Esophagus muscularis mucosa (tissue), 4 donors: ENCODE data around the gene ANTXR1.

Experiments
- EP300 ChIP-seq: sonication (generic); formaldehyde crosslinking; IDR thresholded peaks from one replicate; pipeline ENCODE4 v1.6.1; 2017; ENCODE audit warnings: antibody characterized with exemption
- POLR2A ChIP-seq: fragments of 450-650 bp; IDR thresholded peaks from one replicate; pipeline ENCODE4 v1.6.1; 2017; ENCODE audit warnings: antibody characterized with exemption, moderate library complexity, mild to moderate bottlenecking, low read depth
- TF ChIP-seq, protein P1 (sequence below), 3 experiments: fragments of 200-600 bp in 2 of 3; fragments of 450-650 bp in 1 of 3; sonication (generic) in 2 of 3; IDR thresholded peaks; one replicate each; pipeline ENCODE4 v1.5.1; 2017 to 2019; ENCODE audit warnings: antibody characterized with exemption in 3 of 3, mild to moderate bottlenecking in 2 of 3, moderate library complexity in 1 of 3

DNA sequence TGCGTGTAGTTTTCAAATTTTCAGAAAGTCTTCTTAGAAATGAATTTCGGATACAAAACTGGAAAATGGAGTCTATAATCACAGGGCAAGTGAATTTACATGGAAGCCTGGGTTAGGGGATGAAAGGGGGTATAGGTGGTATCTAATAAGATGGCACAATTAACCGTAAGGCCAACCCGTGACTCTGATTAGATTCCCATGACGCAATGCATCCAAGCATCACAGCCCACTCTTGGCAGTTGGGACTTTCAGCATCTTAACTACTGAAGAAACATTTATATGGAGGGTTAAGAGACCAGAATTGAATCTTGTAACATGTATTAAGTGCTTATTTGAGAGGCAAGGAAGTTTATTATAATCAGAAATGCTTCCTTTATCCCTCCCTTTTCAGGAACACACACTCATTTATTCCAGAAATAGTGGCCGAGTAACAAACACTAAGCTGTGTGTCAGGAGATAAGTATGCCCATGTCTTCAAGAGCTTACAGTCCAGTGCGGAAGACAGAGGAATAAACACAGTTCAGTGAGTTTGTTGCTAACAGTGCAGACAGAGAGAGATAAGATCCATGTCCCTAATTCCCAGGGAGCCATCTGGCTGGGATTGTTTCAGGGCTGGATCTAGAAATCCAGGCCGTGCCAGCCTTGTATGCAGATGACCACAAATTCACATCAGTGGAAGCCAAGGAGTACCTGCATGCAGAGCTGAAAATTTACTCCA, 151.2 kb downstream of the ANTXR1 start:
- TF ChIP-seq, protein P1, sequence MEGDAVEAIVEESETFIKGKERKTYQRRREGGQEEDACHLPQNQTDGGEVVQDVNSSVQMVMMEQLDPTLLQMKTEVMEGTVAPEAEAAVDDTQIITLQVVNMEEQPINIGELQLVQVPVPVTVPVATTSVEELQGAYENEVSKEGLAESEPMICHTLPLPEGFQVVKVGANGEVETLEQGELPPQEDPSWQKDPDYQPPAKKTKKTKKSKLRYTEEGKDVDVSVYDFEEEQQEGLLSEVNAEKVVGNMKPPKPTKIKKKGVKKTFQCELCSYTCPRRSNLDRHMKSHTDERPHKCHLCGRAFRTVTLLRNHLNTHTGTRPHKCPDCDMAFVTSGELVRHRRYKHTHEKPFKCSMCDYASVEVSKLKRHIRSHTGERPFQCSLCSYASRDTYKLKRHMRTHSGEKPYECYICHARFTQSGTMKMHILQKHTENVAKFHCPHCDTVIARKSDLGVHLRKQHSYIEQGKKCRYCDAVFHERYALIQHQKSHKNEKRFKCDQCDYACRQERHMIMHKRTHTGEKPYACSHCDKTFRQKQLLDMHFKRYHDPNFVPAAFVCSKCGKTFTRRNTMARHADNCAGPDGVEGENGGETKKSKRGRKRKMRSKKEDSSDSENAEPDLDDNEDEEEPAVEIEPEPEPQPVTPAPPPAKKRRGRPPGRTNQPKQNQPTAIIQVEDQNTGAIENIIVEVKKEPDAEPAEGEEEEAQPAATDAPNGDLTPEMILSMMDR (IDR thresholded peaks at IDR 0.05): no peak
- TF ChIP-seq POLR2A: no peak
- peak; percentile 27 for TF ChIP-seq EP300
